ENCODE results near the gene ATP2B3.
A peak's percentile ranks its signal among the peaks of the same experiment; 100 is the strongest.
"Not testable (repeated sequence)": the region's sequence is repeated elsewhere in the genome, so short reads cannot be mapped to it uniquely, and the experiment has no call there.

ATP2B3 gene

DNA sequence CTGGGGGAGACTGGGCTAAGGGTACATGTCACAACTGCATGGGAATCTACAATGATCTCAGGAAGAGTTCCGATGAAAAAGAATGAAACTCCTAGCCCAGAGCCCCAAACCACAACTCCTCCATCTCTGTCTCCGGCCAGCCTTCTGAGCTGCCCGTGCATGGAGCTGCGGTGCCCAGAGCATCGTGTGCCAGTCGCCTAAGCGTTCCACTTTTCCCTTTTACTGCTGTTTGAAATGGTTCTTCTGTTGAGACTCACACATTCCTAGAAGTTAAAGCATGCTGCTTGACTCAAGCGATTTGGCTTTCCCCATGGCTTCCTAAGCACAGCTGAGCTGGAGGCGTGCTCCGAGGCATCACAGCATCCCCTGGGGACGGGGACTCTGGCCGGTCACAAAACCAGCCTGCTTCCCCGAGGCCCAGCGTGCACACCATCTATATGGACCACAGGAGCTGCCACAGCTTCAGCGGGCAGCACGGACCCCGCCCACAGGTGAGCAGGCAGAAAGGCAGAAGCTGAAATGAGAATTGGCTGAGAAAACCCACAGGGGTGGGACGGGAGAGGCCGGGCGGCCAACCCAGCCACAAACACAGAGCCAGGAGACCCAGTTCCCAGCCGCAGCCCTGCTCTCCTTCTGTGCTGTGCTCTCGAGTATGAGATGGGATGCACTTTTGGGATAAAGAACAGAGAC, 76.5 kb downstream of the ATP2B3 start:
- DNase-seq (ENCODE audit: low spot score) = no peak

GRCh38 chrX:153595387-153595786, 77.9 kb downstream of the ATP2B3 start:
- DNase-seq (ENCODE audit: low spot score) = no peak

DNA sequence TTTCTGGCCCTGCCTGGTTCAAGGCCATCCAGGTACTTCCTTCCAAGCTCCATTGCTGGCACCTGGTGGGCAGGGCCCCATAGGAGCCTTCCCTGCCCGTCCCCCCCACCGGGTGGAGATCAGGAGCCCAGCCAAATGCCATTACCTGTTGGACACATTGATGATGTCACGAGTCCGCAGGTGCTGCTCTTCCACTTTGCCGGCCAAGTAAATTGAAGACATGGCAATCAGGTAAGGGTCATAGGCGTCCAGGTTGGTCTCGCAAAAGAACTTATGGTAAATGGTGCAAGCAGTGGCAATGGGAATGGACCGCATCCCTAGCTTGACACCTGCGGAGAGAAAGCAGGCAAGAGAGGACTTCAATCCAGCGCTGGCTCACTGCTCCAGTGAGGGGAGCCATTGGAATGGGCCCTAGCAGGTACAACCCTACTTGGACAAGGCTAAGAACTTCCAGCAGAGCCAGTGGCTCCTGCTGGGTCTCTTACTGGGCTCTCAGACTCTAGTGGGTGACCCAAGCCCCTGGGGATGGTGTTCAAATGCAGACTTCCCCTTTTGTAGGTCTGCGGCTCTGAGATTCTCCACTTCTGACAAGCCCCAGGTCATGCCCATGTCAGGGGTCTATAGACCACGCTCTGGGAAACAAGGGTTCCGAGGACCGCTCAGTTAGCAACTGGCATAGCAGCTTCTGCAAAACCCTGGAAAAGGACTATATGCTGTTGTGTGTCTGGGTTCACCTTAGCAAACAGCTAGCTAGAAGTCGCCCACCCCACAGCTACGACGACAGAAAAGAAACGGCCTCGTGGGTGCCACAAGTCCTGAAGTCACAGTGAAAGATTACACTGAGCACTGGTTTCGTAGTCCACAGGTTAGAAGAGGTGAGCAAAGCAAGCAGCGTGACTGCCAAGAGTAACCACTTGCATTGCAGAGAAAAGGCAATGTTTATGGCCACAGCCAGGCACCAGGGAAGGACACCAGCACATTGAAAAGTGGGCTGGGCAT, 78.7 kb downstream of the ATP2B3 start:
- no peak for DNase-seq (ENCODE audit: low spot score)

DNA sequence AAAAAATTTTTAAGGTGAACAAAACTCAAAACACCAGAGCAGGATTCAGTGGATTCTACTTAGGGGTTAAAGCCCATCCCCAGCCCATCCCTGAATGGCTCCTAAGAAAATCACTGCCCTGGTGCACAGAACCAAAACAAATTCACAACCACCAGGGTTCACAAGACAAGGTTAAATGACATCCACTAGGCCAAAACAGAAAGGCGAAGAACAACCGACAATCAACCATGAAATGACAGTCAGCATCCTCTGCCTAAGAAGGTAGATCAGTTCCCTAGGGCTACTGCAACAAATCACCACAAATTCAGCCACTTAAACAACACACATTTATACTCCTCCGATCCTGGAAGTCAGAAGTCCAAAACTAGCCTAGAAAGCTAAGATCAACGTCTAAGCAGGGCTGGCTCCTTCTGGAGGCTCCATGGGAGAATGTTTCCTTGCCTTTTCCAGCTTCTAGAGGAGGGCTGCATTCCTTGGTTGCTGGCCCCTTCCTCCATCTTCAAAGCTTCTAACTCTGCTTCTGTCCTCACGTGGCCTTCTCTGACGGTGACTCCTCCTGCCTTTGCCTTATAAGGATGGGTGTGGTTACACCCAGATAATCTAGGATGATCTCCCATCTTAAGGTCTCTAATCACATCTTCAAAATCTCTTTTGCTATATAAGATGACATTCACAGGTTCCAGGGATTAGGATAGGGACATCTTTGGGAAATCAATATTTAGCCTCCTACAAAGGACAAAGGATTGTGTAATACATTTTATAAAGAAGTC, 79.7 kb downstream of the ATP2B3 start:
- DNase-seq (ENCODE audit: low spot score) = no peak

- DNase-seq (ENCODE audit: low spot score) = peak; percentile 31
These were observed 81.2 kb downstream of the ATP2B3 start, which contains the start of gene CCNQ for GRCh38 chrX:153598541-153599191. Gene CCNQ (minus strand): TSS chrX:153599139. CDS start chrX:153599073, 66 bp downstream.

DNA sequence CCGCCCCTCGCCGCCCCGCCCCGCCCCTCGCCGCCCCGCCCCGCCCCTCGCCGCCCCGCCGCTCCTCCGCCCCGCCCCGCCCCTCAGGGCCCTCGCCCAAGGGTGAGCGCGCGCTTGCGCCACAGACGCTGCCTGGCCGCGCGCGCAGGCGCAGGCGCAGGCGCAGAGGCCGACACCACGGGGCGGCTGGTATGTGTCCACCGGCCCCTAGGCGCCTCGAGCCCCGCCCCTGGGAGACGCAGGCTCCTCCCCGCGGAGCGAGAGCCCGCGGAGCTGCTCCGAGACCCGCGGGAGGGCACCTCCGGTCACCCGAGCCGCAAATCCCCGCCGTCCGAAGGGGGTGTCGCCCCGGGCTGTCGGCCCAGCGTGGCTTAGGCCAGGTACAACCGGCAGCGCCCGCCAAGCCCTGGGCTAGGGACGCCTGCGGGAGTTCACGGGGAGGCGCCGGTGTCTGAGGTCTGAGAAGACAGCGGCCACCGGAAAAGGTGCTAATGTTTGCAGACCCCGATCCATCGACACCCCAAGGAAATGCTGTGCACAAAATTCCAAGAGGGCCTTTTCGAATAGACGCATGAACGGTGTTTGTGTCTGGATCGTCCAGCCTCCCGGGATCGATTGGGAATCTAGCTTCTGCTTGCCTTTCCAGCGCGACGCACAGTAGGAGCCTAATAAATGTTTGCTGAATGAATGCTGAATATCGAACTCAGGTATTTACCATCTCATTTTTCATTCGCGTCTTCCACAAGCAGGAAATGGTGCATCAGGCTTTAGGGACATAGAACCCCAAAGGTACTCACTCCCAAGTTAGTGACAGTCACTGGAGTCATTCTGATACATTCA, 82.0 kb downstream of the ATP2B3 start:
- DNase-seq (ENCODE audit: low spot score) = peak; percentile 89

DNA sequence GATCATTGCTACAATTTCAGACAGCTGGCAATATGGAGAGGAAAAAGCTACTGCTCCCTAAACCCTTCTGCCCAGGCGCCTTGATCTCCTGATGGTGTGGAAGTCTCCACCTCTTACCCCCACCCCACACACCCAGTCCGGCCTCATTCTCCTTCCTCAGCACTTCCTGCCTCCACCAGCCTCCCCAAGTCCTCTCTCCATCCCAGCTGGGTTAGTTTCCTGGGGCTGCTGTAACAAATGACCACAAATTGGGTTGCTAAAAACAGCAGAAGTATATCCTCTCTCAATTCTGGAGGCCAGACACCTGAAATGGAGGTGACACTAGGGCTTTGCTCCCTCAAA, 82.6 kb downstream of the ATP2B3 start:
- no peak for DNase-seq (ENCODE audit: low spot score)

- DNase-seq (ENCODE audit: low spot score) = no peak
These were observed 83.5 kb downstream of the ATP2B3 start for GRCh38 chrX:153600921-153601320.

DNA sequence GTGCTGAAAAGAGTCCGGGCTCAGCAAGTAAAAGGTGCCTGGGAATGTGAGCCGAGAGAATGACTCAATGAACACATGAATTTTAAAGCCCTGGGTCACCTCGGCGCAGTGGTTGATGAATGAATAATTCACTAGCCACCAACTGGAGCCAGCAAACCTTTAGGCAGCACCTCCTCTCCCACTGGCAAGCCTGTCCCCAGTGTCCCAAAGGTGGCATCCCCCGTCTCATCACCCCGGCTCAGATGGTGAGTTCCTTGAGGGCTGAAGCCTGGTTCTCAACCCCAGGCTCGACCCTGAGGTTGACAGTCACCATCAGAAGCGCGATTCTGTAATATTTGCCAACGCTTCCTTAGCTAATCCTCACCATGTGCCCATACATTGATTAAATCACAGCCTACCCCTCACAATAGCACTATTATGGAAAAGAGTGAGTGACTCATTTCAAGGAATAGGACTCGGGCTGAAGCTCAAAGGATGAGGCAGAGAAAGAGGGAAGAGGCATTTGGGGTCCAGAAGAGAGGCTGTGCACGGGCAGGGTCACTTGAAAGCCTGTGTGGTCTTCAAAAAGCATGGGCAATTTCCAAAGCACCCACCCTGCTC, 84.2 kb downstream of the ATP2B3 start:
- DNase-seq (ENCODE audit: low spot score) = peak; percentile 31

- DNase-seq (ENCODE audit: low spot score) = no peak
These were observed 85.2 kb downstream of the ATP2B3 start for GRCh38 chrX:153602601-153603000.

DNA sequence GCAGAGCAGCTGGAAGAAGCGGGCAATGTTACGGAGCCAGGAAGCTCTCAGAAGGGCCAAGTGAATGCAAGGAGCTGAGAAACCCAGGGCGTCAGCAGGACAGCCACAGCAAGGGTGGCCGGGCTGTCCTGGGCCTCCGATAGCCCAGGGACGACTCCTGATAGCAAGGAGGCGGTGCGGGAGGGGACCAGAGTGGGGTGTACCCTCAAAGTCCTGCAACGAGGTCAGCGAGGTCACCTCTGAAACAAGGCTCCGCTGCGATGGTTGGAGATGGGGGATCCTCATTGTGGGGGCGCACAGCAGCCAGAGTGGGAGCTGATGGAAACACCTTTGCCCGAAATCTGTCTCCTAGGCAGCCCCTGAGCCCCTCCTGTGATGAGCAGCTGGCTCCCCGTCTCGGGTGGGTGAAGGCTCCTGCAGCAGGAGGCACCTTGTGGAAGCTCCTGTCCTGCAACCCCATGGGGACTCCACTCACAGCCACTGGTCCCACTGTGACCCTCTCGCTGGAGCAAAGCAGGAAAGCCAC, 85.8 kb downstream of the ATP2B3 start:
- DNase-seq (ENCODE audit: low spot score) = no peak

GRCh38 chrX:153604666-153605380, 87.4 kb downstream of the ATP2B3 start:
- DNase-seq (ENCODE audit: low spot score) = not testable (repeated sequence)

GRCh38 chrX:153606503-153606902, 89.1 kb downstream of the ATP2B3 start:
- DNase-seq (ENCODE audit: low spot score) = no peak

DNA sequence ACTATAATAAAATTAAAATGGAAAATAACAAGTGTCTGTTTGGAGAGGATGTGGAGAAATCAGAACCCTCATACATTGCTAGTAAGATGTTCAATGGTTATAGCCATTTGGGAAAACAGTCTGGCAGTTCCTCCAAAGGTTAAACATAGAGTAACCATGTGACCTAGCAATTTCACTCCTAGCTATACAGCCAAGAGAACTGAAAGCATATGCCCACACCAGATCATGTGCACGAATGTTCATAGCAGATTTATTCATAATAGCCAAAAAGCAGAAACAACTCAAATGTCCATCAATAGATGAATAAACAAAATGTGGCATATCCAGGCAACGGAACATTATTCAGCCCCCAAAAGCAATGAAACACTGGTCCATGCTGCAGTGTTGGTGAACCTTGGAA, 90.9 kb downstream of the ATP2B3 start:
- DNase-seq (ENCODE audit: low spot score) = no peak

DNA sequence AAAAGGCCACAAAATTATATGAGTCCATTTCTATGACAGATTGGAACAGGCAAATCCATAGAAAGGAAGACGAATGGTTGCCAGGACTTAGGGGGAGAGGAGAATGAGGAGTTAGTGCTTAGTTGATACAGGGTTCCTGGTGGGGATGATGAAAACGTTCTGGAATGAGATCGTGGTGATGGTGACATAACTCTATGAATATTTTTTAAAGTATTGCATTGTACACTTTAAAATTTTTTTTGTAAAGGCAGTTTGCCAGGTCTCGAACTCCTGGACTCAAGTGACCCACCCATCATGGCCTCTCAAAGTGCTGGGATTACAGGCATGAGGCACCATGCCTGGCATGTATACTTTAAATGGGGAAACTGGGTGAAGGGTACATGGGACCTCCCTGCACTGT, 91.4 kb downstream of the ATP2B3 start:
- DNase-seq (ENCODE audit: low spot score) = no peak

- peak; percentile 60 for DNase-seq (ENCODE audit: low spot score)
These were observed 92.7 kb downstream of the ATP2B3 start for GRCh38 chrX:153609917-153610835.

DNA sequence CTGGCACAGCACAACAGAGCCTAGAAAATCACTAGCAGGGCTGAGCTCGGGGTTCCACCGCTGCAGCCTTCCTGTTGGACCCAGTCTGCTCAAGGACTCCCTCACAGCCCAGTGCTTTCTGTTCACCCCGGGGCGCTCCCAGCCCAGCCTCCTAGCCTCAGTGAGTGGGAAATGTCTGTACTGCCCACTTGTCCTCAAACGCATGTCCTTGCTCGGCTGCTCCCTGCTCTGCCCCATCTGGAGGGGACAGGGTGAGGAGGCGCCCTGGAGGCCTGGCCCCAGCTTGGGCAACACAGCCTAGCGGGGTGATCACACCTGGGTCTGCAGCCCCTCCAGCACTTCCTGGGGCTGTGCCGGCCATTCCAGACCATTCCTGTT, 93.4 kb downstream of the ATP2B3 start:
- DNase-seq (ENCODE audit: low spot score) = no peak

DNA sequence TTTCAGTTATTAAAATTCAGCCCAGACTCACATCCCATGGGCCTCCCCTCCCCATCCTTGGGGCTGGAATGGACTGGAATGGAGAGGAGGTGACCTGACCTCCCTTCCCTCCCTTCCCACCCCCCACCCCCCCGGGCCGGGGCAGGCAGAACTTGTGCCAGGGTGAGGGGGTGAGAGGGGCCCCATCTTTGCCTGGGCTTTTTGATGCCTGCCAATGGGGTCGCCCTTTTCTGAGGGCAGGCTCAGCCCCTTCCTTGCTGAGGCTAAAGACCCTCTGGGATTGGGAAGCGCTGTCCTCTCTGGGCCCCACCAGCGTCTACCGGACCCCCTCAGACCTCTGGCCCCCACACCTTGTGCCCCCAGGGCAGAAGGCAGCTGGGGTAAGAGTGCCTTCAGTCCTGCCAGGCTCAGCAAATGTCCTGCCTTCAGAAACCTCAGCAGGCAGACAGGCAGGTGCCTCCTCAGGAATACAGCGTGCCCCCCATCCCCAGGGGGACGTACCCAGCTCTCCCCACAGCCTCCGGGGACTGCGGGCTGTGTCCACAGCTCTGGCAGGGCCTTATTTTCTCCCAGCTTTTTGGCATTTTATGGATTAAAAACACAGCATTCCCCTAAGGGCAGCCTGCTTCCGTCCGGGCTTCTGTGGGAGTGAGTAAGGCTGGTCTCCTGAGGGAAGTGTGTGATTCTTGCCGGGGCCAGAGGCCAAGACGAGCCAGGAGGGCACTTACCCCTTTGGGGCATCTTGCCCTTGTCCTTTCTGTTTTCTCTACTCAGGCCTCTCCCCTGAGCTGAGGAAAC, 94.1 kb downstream of the ATP2B3 start:
- DNase-seq (ENCODE audit: low spot score) = no peak
